Mucosa of descending colon (tissue), 3 donors: Measurements from ENCODE around the gene GAB3. TPM values are rescaled to one million over a fixed set of nuclear protein-coding genes. Genes with fewer than 3 reads are reported as not detected.

ENCODE experiments used
- ATAC-seq: fragments of 200-7000 bp; cut with Tn5 transposase; one replicate; pipeline ENCODE4 v1.9.1; 2020; ENCODE audit warnings: mild to moderate bottlenecking, moderate library complexity
- DNase-seq, 3 donors: peaks; one replicate each; pipeline ENCODE4 v3.0.0-alpha.2; 2020
- H3K36me3 ChIP-seq: fragments of 200-600 bp; one replicate; pipeline ENCODE4 v1.8.0; 2021; ENCODE audit warnings: low read depth, mild to moderate bottlenecking
- H3K4me1 ChIP-seq: fragments of 200-600 bp; one replicate; pipeline ENCODE4 v1.8.0; 2021; ENCODE audit warnings: low read depth, mild to moderate bottlenecking
- H3K4me3 ChIP-seq: fragments of 200-600 bp; one replicate; pipeline ENCODE4 v1.8.0; 2021; ENCODE audit warnings: mild to moderate bottlenecking
- H3K9me3 ChIP-seq: fragments of 200-600 bp; one replicate; pipeline ENCODE4 v1.8.0; 2021; ENCODE audit warnings: mild to moderate bottlenecking
- CTCF ChIP-seq: fragments of 200-600 bp; IDR thresholded peaks from one replicate; pipeline ENCODE4 v1.8.0; 2022; ENCODE audit warnings: antibody characterized with exemption, mild to moderate bottlenecking
- intact Hi-C, 2 donors: fragments of 100-400 bp; cut with DNase I in 1 of 2; cut with micrococcal nuclease in 1 of 2; formaldehyde crosslinking; loops; one replicate each; pipeline versions ENCODE4 v1.11.0 to v1.11.1; 2022; cut with DNase I, micrococcal nuclease
- total RNA-seq, 3 donors: library from RNA; stranded (reverse); fragmentation: NEBNext Ultra II Directional in 2 of 3; extraction: Animal tissue kit (Norgen Biotek cat#: 25700) in 2 of 3; gene quantifications; one replicate each; pipeline versions ENCODE4 v1.2.1 to v1.2.4, GENCODE V29; 2021 to 2023
- donor health status: DM: no; HTN: no; CAD: no; lungs with moderate emphysema.
- donor health status: DM: no; HTN: no; CAD: no.
- donor health status: DM: no; HTN: yes; CAD: no.

The GAB3 gene
- total RNA-seq, 3 donors from 2014 or later, result 1.3 to 3.4 (median 2.5) TPM

DNA sequence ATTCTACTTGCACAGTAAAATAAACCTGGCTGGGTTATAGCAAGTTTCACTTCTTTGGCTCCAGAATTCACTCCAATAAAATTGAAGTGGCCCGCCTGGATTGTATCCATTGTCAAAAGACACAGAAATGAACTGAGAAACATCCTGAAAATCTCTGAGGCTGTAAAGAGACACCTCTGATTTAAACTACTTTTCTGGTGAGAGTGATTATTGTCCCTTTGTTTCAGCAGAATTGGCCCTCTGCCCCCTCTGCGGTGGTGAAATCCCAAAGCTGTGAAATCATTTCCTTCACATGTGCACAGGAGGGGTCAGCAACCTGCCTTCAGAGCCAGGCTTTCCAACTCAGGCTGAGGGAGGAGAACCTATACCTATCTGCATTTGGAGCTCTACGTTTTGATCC lies 23.0 kb downstream of the GAB3 start:
- no peaks in the 10 kb centered on the region for H3K9me3 ChIP-seq
- TF ChIP-seq CTCF, result no peak
- no peaks in the 10 kb centered on the region for H3K36me3 ChIP-seq
- no peak overlapping the region for H3K4me3 ChIP-seq
- H3K4me1 ChIP-seq, result no peaks in the 10 kb centered on the region
- intact Hi-C loops, result no loop called here
- ATAC-seq, result no peak
- DNase-seq, result peak in 1 of 3 donors; percentile 34

DNA sequence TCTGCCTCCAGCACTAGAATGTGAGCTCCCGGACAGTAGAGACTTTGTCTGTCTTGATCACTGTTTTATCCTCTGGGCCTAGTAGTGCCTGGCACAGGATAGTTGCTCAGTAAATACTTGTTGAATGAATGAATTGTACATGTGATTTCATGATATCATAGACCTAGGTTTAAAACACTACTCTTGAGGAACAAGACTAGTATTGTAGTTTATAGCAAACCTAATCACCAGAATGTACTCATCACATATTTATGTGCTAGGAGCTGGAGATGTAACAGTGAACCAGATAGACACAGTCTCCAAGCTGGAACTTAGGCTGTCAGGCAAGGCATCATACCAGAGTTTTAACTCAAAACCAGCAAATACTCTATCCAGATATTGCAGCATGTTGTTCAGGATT lies 23.5 kb downstream of the GAB3 start:
- Histone ChIP-seq H3K36me3 (no peaks in the 10 kb centered on the region), H3K4me3 (no peak overlapping the region), H3K4me1 (no peaks in the 10 kb centered on the region), H3K9me3 (no peaks in the 10 kb centered on the region)
- intact Hi-C loops, result no loop called here
- no peak for TF ChIP-seq CTCF
- no peak for ATAC-seq
- no peak for DNase-seq

DNA sequence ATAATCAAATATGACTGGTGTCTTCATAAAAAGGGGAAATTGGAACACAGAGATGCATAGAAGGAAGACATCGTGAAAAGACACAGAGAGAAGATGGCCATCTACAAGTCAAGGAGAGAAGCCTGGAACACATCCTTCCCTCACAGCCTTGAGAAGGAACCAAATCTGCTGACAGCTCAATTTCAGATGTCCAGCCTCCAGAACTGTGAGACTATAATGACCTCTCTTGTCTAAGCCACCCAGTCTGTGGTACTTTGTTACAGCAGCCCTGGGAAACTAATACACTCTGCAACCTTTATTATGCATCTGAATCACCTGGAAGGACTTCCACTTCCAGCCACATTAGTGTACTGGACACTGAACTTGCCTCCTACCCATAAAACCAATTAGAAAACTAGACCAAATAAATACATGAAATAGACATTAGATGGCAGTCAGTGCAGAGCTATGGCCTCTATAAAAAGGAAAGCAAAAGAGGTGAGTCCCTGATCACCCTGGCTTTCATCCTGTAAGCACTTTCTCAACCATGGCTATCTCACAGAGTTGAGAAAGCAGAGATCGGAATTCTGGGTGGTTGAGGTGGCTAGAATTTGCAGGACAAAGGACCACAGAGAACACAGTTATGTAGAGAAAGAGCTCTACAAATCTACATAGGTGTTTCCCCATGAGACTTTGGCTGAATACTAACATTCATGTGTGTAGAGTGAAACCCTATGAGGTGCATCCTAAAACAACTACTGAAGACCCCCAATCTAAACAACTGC lies 25.7 kb downstream of the GAB3 start:
- no peak for ATAC-seq
- intact Hi-C loops, result no loop called here

DNA sequence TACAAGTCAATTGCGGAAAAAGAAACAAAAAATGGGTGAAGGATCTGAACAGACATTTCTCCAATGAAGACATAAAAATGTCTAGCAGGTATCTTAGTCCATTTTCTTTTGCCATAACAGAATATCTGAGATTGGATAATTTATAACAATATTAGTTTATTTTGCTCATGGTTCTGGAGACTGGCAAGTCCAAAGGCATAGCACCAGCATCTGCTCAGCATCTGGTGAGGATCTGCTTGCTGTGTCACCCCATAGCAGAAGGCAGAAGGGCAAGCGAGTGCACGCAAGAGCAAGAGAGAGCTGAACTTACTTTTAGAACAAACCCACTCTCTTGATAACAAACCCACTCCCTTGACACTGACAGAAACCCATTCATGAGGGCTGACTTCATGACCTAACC lies 29.7 kb downstream of the GAB3 start:
- no peak for DNase-seq
- intact Hi-C loops, result no loop called here
- Histone ChIP-seq H3K36me3 (no peaks in the 10 kb centered on the region), H3K9me3 (no peaks in the 10 kb centered on the region), H3K4me1 (no peaks in the 10 kb centered on the region), H3K4me3 (no peak overlapping the region)
- no peak for TF ChIP-seq CTCF
- ATAC-seq, result no peak

More for the DNA sequence above, 25.7 kb downstream of the GAB3 start:
- Histone ChIP-seq H3K4me1 (no peaks in the 10 kb centered on the region), H3K36me3 (no peaks in the 10 kb centered on the region), H3K9me3 (no peaks in the 10 kb centered on the region), H3K4me3 (no peak overlapping the region)
- TF ChIP-seq CTCF, result no peak
- DNase-seq, result no peak

GRCh38 chrX:154720067-154720466 lies 30.8 kb downstream of the GAB3 start:
- no peaks in the 10 kb centered on the region for H3K36me3 ChIP-seq
- DNase-seq (no peak), ATAC-seq (no peak)
- no peaks in the 10 kb centered on the region for H3K9me3 ChIP-seq
- H3K4me3 ChIP-seq, result no peak overlapping the region
- no peak for TF ChIP-seq CTCF
- intact Hi-C loops, result no loop called here
- H3K4me1 ChIP-seq, result no peaks in the 10 kb centered on the region
